HG02981 (cell line): ENCODE data around the gene CCNE1.

Experiments used
- ATAC-seq: cut with Tn5 transposase; IDR thresholded peaks from one replicate; pipeline ENCODE4 v1.9.1; 2021; ENCODE audit warnings: mild to moderate bottlenecking, moderate library complexity; ENCODE audit not compliant: unreplicated experiment

The CCNE1 gene

DNA sequence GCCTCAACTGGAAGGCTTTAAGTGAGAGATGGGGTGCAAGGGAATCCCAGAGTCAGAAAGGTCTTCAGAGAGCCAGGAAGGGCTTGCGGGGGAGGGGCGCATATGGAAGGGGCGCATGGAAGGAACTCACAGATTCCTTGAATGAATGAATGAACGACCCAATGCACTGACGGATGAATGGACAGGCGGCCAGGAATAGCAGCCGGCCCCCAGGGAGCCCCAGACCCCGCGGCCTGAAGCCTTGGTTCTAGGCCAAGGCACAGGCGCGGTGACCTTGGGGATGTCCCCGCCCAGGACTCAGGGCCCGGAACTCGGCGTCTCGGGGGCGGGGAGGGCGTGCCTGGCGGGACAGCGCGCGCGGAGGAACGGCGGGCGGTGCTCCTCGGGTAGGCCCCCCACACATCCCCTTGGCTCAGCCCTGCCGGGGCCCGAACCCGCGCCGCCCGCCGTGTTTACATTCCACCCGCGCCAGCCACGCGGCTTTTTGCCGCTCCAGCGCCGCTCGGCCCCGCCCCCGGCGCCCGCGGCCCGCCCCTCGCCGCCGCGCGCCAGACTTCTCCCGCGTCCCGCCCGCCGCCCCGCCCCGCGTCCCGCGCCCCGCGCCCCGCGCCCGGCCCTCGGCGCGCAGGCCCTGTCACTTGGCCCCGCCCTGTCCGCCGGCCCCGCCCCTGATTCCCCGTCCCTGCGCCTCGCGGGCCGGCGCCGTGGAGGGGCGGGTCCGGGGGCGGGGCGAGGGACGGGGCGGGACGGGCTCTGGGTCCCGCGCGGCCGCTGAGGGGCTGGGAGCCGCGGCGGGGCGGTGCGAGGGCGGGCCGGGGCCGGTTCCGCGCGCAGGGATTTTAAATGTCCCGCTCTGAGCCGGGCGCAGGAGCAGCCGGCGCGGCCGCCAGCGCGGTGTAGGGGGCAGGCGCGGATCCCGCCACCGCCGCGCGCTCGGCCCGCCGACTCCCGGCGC is at the start of gene CCNE1:
TSS of gene CCNE1 (plus strand) at position 867 of the 955 bp plus-strand sequence. CDS start 565 bp downstream, outside the sequence.
- peak; percentile 75 for ATAC-seq

DNA sequence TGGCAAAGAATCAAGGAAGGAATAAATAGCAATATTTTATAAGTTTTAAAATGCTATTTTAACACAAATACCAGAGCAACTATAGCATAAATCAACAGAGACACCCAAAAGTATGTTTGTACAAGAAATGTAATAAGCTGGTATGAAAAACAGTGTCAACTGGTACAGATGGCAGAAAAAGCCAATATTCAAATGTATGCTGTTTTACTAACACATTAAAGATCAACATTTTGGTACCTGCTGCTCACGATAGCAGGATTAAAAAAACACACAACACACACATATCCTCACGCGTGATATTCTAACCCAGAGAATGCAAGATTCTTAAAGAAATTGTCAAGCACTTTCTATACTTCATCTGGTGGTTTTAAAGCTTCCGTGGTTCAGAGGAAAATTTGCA is 48.6 kb upstream of the CCNE1 start:
- no peak for ATAC-seq

DNA sequence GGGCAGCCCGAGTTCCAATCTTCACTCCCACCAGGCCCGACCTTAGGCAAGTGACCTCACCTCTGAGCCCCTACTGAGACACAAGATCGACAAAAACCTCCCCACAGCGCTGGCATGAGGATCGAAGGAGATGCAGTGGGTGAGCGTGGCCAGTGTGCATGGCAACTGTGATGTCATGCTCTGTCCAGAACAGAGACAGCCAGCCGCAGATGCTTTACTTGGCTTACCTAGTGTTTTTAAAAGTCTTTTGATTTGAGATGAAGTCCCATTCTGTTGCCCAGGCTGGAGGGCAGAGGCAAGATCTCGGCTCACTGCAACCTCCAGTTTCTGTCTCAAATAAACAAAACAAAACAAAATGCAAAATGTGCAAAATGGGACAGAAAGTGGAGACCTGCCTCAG is 47.4 kb upstream of the CCNE1 start:
- no peak for ATAC-seq

DNA sequence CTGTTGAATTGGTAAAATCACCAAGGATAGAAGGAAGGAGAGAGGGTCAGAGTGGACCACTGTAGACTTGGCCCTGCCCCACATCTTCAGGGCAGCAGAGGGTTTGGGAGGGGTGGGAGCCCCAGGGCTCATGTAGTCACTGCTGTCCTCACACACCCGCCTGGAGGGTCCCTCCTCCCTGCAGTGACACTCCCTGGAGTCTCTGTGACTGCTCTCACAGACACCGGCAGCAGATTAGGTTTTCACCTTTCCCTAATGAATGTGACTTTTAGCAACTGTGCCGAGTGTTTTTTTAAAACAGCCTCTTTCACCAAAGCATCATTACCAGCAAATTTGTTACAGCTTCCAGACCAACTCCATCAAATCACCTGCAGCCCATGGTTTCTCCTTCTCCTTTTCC is 45.7 kb upstream of the CCNE1 start:
- ATAC-seq: no peak

DNA sequence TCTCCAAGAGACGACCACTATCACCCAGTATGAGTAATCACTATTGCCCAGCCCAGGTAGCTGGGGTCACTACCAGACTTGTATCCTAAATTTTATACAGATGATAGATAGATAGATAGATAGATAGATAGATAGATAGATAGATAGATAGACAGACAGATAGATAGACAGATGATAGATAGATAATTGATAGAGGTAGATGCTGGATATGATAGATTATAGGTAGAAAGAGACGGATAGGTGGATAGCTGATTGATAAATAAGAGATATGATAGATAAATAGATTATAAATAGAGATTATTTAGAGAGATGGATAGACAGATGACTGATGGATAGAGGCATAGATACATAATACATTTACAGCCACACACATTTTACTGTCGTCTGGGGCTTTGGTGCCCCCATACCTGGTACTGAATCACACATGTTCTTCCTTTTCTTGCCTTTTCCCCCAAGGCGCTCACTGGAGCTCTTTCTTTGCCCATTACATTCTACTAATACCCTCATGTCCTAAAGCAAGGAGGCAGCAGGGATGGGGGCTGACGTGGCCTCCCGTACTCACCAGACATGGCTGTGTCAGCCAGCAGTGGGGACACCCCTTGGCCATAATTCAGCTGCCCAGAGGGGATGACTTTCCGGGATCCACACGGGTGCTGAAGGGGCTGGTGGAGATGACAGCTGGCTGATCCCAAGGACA is 44.6 kb upstream of the CCNE1 start:
- no peak for ATAC-seq

DNA sequence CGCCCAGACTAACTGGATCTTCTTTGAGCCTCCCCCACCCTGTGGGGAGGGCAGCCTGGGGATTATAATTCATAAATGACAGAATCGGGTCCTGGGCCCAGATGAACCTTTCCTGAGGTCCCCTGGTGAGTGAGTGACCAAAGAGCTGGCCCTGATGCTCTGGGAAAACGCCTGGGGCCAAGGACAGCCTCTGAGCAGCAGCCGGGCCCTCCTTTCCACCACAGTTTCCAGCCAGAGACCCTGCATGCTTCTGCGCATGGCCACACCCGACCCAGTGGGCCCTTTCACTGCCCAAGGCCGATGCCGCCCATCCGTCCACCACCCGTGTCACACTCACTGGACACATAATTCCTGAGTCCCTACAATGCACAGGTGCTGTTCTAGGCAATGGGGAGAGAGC is 43.6 kb upstream of the CCNE1 start:
- no peak for ATAC-seq

DNA sequence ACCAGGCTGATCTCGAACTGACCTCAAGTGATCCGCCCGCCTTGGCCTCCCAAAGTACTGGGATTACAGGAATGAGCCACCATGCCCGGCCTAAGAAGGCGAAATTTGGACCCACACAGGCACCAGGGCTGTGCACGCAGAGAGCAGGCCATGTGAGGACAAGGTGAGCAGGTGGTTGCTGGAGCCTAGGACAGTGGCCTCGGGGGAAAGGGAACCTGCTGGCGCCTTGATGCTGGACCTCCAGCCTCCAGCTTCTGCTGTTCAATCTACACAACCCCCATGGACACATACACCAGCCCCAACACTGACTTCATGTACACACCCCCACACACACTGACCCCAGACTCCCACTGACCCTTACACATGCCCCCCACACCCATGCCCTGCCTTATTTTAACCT is 41.8 kb upstream of the CCNE1 start:
- ATAC-seq: no peak

DNA sequence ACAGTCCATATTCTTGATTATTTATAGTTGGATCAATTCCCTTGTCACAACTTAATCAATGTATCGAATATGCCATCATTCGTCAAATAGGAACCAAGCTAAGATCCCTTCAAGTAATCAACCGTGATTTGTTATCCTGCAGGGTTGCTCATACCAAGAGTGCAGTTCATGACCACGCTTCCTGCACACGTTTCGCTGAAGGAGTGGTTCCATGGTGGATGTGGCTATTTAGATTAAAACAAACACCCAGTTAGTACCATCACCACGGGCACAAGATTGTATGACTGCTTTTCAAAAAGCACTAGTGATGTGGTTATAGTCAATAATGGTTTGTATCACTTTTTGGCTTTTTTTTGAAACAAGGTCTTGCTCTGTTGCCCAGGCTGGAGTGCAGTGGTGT is 41.1 kb upstream of the CCNE1 start:
- no peak for ATAC-seq

DNA sequence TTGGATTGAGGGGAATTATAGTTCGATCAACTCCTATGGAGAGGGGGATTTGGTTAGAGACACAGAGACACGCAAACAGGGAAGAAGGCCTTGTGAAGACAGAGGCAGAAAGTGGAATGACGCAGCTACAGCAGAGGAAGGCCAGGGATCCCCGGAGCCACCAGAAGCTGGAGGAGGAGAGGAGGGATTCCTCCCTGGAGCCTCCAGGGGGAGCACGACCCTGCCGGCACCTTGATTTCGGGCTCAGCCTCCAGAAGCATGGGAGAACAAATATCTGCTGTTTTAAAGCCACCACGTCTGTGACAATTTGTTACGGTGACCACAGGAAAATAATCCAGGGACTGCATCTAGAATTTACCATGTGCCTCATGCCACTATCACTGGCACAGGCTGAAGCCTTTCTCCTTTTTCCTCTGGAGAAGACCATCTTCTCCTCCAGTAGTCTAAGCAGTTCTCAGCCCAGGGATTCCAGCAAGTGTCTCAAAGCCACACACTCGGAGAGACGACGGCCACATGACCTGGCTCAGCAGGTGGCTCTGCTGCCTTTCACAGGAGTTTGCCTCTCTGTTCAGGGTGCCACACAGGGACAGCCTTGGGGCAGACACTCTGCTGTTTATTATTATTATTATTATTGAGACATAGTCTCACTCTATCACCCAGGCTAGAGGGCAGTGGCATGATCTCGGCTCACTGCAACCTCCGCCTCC is 39.9 kb upstream of the CCNE1 start:
- ATAC-seq: no peak

DNA sequence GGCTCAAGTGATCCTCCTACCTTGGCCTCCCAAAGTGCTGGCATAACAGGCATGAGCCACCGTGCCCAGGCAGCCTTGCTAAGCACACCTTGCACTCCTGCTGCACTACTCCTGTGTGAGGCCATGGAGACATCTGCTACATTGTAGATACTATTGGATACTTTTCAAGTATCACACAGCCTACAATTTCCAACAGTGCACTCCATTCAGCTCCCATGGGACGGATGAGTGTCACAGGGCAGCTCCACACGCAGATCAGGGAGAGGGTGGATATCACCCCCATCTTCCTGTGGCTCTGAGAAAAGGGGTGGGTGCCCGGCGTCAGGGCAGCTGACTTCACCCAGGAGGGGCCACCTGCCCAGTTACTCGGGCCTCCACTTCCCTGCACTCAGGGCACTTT is 39.1 kb upstream of the CCNE1 start:
- ATAC-seq: no peak

DNA sequence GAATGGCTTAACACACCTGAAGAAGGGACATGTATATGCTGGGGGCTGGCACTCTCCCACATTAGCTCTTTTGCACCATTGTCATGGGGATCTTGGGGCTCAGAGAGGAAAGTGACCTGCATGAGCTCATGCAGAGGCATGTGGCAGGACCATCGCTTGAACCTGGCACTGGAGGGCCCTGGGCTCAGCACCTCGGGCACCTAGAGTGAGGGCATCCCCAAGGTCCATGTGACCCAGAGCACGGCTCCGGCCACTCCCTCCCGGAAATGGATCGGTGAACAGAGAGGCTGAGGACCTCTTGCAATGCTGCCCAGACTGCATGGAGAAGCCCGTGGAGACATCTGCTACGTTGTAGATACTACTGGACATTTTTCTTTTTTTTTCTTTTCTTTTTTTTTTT is 38.6 kb upstream of the CCNE1 start:
- no peak for ATAC-seq

DNA sequence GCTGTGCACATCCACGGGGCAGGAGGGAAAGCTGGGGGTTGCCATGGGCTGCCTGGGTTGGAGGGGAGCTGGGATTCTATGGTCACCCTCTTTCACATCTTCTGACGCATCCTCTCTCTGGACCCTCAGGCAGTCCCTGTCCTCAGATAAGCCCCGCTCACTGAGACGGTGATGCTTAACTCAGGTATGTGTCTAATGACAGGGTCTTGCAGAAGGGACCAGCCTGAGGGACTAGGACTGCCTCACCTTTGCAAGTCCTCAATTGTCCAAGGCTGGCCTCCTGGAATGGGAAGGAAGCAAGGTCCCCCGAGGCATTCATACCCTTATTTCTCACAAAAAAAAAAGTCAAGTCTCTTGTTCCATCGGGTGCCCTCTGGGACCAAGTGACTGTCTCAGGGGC is 37.7 kb upstream of the CCNE1 start:
- ATAC-seq: no peak

DNA sequence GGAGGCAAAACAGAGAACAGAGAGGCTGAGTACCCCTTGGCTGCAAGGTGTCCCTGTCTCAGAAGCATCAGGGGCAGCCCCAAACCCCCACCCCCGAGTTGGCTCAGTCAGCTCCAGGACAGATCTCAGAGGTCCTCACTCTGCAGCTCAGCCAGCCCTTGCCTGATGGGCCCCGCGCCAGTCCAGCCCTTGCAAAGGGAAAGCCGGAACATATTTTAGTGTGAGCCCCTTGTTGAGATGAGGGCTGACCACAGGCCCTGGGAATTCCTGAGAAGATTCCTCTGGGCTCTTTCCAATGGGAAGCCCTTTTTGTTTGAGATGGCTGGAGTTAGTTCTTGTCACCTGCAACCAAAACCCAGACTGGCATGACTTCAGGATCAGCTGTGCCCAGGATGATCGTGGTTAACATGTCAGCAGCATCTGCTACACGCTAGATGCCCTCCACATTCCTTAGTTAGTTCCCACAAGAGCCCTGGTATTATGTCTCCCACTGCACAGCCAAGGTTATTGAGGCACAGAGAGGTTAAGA is 33.9 kb upstream of the CCNE1 start:
- ATAC-seq: no peak

DNA sequence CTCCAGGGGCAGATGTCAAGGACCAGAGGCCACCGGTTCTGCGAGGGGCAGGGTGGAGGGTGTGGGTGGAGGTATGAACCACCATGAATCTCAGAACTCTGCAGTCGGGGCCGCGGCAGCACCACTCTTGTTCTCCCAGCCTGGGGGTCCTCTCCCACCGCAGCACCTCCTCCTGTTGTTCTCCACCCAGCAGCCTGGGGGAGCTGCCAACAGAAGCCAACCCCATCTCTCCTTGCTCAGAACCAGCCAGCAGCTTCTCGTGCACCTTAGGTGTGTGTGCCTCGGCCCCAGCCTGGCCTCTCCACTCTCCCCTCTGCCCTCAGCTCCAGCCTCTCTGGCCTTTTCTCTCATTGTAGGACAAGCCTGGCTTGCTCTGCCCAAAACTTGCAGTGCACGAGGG is 31.9 kb upstream of the CCNE1 start:
- no peak for ATAC-seq

DNA sequence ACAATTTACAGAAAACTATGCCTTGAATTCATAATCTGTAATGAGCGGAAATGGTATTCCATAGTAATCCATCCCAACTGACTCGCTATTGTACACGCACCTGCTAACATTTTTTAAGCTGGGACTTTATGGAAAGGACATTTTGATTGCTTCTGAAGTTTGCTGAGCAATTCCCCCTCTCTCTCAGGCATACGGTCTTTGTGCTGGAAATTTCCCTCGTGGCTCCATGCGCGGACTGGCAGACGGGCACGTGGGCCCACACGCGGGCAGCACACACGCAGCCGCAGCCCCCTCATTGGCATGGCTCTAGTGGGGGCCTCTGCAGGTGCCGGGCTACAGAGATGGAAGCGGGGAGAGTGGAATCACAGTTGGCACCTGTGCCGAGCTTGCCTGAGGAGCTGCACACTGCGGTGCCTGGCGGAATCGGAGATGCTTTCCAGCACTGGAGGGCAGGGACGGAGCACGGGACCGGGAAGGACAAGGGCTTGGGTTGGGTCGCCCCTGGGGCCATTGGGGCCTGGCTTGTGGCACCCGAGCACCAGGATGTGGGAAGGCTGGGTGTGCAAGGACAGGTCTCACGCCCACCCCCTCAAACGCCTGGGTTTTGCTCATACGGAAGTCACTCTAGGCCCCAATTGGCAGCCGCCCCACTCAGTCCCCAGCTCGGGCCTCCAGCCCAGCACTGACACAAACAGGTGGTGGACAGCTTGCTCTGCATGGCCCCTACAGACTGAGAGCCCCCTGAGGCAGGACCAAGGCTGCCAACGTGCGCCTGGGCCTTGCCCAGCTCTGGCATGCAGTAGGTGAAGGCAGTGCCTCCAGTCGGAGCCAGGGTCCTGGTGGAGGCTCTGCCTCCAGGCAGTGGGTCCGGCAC is 30.2 kb upstream of the CCNE1 start:
- no peak for ATAC-seq

DNA sequence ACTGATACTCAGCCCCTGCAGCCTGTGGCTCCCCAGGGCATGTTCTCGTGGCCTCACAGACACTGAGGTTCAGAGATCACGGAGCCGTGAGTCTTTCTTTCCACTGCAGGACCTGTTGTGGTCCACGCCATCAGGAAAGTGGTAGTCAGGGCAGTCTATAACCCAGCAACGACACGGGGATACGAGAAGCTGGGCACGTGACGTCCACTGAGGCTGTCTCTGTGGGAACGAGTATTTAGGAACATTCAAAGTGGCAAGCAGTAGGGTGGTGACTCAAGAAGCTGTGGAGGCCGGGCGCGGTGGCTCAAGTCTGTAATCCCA is 29.6 kb upstream of the CCNE1 start:
- no peak for ATAC-seq

DNA sequence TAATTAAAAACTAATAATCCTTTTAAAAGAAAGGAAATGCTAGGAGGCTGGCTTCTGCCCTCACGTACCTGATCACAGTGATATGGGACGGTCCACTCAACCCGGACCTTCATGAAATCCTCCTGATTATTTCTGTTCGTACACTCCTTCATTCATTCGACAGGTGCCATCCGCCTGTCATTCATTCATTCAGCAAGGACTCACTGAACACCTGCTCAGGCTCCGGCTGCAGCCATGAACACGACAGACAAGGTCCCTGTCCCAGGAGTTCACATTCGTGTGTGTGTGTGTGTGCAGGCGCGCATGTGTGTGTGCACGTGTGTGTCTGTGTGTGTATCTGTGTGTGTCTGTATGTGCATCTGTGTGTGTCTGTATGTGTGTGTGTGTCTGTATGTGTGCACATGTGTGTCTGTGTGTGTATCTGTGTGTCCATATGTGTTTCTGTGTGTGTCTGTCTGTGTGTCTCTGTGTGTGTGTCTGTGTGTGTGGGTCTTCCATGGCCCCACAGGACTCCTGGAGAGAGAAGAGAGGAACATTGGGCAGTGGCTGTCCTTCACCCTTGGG is 28.1 kb upstream of the CCNE1 start:
- no peak for ATAC-seq

DNA sequence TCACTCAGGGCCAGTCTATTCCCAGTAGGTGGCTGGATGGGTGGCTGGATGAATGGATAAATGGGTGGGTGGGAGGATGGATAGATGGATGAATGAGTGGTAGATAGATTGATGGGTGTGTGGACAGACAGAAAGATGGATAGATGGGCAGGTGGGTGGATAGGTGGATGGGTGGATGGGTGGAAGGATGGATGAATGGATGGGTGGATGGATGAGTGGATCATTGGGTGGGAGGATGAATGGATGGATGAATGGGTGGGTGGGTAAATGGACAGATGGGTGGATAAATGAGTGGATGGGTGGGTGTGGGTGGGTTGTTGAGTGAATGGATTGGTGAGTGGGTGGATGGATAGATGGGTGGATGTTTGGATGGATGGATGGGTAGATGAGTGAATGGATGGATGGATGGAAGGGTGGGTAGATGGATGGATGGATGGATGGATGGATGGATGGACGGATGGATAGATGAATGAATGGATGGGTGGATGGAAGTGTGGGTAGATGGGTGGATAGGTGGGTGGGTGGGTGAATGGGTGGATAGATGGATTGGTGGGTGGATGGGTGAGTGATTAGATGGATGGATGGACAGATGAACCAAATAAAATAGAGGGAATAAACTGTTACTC is 27.1 kb upstream of the CCNE1 start:
- ATAC-seq: no peak

DNA sequence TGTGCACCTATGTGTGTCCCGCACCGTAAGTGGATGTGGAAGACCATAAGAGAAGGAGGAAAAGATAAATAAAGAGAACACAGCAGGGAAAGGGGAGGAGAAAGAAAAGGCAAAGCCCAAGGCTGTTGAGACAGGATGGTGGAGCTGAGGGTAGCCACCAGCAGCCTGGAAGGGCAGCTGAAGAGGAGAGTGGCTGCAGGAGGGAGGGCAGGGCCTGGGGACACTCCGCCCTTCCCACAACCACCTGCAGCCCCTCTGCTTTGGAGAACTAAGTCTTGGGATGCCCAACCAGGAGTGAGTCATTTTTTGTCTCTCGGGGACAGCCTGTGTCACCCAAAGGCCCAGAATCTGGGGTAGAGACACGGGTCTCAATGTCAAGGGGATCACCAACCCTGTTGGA is 26.4 kb upstream of the CCNE1 start:
- ATAC-seq: no peak
